GM12878 (cell line): ENCODE results near the gene NR1I2. TPM values are rescaled to one million over a fixed set of nuclear protein-coding genes. Genes with fewer than 3 reads are reported as not detected.

ENCODE experiments used
- ATAC-seq: fragments of 200-7000 bp; cut with Tn5 transposase; 3 replicates; pipeline ENCODE4 v1.9.1; 2020; ENCODE audit warnings: mild to moderate bottlenecking, moderate library complexity
- BruUV-seq: library from RNA; stranded (reverse); fragments of 400-500 nt; replicated peaks from 2 replicates; lab custom pipeline; 2021; lab: Mats Ljungman, UMichigan
- CTCF ChIA-PET: fragments of 300-600 bp; sonication (Branson Sonifier 250); formaldehyde crosslinking; extraction: SDS; loops from one replicate; lab custom pipeline; 2021; ENCODE audit warnings: inconsistent platforms; lab: Yijun Ruan, JAX
- POLR2A ChIA-PET: fragments of 350-600 bp; formaldehyde crosslinking; extraction: SDS; loops from one replicate; lab custom pipeline; 2021; ENCODE audit warnings: inconsistent platforms; lab: Charles Lee
- RAD21 ChIA-PET: fragments of 300-600 bp; sonication (Branson Sonifier 250); formaldehyde crosslinking; loops from one replicate; lab custom pipeline; 2023; ENCODE audit warnings: antibody characterized with exemption; ENCODE audit not compliant: unreplicated experiment; lab: Charles Lee
- SMC1A ChIA-PET: fragments of 300-600 bp; sonication (Branson Sonifier 250); formaldehyde crosslinking; loops from one replicate; lab custom pipeline; 2023; ENCODE audit not compliant: unreplicated experiment, uncharacterized antibody; lab: Charles Lee
- DNase-seq: peaks from one replicate; pipeline ENCODE4 v3.0.0-alpha.2; 2011; ENCODE audit warnings: low read depth, low spot score
- FAIRE-seq: peaks from 3 replicates; lab custom pipeline; 2011; peaks lifted over from hg19 to GRCh38; lab: Jason Lieb, UNC
- H2AFZ ChIP-seq: 2 replicates; pipeline ENCODE4 v1.6.0; 2011; ENCODE audit warnings: low read depth, low read length, control low read depth; ENCODE audit not compliant: control insufficient read depth
- H3K27ac ChIP-seq: 2 replicates; pipeline ENCODE4 v1.5.1; 2011; ENCODE audit warnings: control low read depth; ENCODE audit not compliant: control insufficient read depth, insufficient read depth
- H3K27me3 ChIP-seq, 2 experiments: replicated peaks in 1 of 2; 2 replicates each; pipeline versions ENCODE4 v1.6.0 to v1.6.1; 2011; ENCODE audit warnings: low read length in 1 of 2; ENCODE audit not compliant: control insufficient read depth in 2 of 2, insufficient read depth in 2 of 2
- H3K36me3 ChIP-seq, 2 experiments: 2 replicates each; pipeline ENCODE4 v1.5.1; 2011; ENCODE audit warnings: low read length in 1 of 2; ENCODE audit not compliant: control insufficient read depth in 2 of 2, insufficient read depth in 2 of 2
- H3K4me1 ChIP-seq: 2 replicates; pipeline ENCODE4 v1.6.1; 2011; ENCODE audit warnings: mild to moderate bottlenecking, low read length, moderate library complexity, mixed read lengths; ENCODE audit not compliant: control insufficient read depth, insufficient read depth
- H3K4me2 ChIP-seq: 2 replicates; pipeline ENCODE4 v1.6.0; 2011; ENCODE audit warnings: control low read depth; ENCODE audit not compliant: control insufficient read depth, insufficient read depth
- H3K4me3 ChIP-seq: fragments of 200-600 bp; sonication (generic); 2 replicates; pipeline ENCODE4 v1.5.1; 2016
- H3K79me2 ChIP-seq: 2 replicates; pipeline ENCODE4 v1.6.0; 2011; ENCODE audit warnings: low read length; ENCODE audit not compliant: control insufficient read depth, insufficient read depth
- H3K9ac ChIP-seq: 2 replicates; pipeline ENCODE4 v1.8.0; 2011; ENCODE audit warnings: low read length, control low read depth, mixed read lengths; ENCODE audit not compliant: control insufficient read depth, insufficient read depth
- H3K9me3 ChIP-seq: replicated peaks from 3 replicates; pipeline ENCODE4 v1.5.1; 2011; ENCODE audit warnings: mild to moderate bottlenecking, low read length; ENCODE audit not compliant: control insufficient read depth, insufficient read depth
- H4K20me1 ChIP-seq: 2 replicates; pipeline ENCODE4 v1.6.0; 2011; ENCODE audit not compliant: control insufficient read depth, insufficient read depth
- MYC ChIP-seq: IDR thresholded peaks from 2 replicates; pipeline ENCODE4 v1.6.1; 2011; ENCODE audit warnings: mild to moderate bottlenecking, low read length, moderate library complexity, inconsistent platforms; ENCODE audit not compliant: insufficient read depth, insufficient replicate concordance, insufficient read length, severe bottlenecking
- REST ChIP-seq: IDR thresholded peaks from 2 replicates; pipeline ENCODE4 v1.6.1; 2012; ENCODE audit warnings: mild to moderate bottlenecking, low read depth, low read length
- SMAD1 ChIP-seq: fragments of 450-650 bp; IDR thresholded peaks from 2 replicates; pipeline ENCODE4 v1.6.1; 2018; ENCODE audit warnings: mild to moderate bottlenecking, low read depth; ENCODE audit not compliant: partially characterized antibody
- WGBS: methylation state at CpG from one replicate; pipeline ENCODE4 v1.1.6; 2016; ENCODE audit warnings: low lambda C conversion rate; ENCODE audit not compliant: insufficient replicate concordance, insufficient coverage; ENCODE audit errors: missing lambda C conversion rate; 5-methylcytosine and 5-hydroxymethylcytosine counted together
- in situ Hi-C: fragments of 300-500 bp; cut with MboI; formaldehyde crosslinking; loops from 9 replicates; pipeline ENCODE4 v1.14.3; 2018; ENCODE audit warnings: mixed read lengths
- intact Hi-C: fragments of 100-400 bp; cut with micrococcal nuclease; formaldehyde crosslinking; loops from one replicate; pipeline ENCODE4 v1.14.2; 2022; ENCODE audit not compliant: unreplicated experiment
- polyA plus RNA-seq, 11 experiments: library from polyadenylated mRNA; depleted of rRNA in 4 of 11; unstranded in 6 of 11; stranded (reverse) in 5 of 11; fragments of >200 nt; fragmentation: Nextera tagmentation in 4 of 11; fragmentation: Illumina TruSeq in 1 of 11; extraction: Ambion mirVana in 4 of 11; extraction: Trizol in 1 of 11; gene quantifications; 1 replicate in 1 of 11; 2 replicates in 10 of 11; pipeline versions ENCODE4 v1.2.1 to v1.2.3, GENCODE V29; 2011 to 2016; ENCODE audit warnings: inconsistent platforms in 2 of 11, missing spikeins in 2 of 11, low read depth in 1 of 11
- total RNA-seq, 4 experiments: library from RNA; depleted of rRNA in 3 of 4; stranded (reverse); fragments of >200 nt in 3 of 4; fragmentation: Illumina TruSeq in 1 of 4; extraction: Trizol in 1 of 4; gene quantifications; 2 replicates each; pipeline versions ENCODE4 v1.2.1 to v1.2.3, GENCODE V29; 2013 to 2021
- TF ChIP-seq, protein P1 (sequence below), 3 experiments: IDR thresholded peaks in 2 of 3; conservative IDR thresholded peaks in 1 of 3; 2 replicates each; pipeline ENCODE4 v1.5.1; 2011; ENCODE audit warnings: low read depth in 3 of 3, low read length in 3 of 3, mild to moderate bottlenecking in 3 of 3, control low read depth in 2 of 3, moderate library complexity in 2 of 3, inconsistent platforms in 1 of 3, mixed read lengths in 1 of 3; ENCODE audit not compliant: control insufficient read depth in 2 of 3, insufficient read depth in 1 of 3; ENCODE audit errors: extremely low read depth in 1 of 3

Gene NR1I2
- total and polyA plus RNA-seq, 10 of the 15 experiments (the other 5 are each of a cell fraction or from before 2014, with no cell fraction given), result 0.03 to 1.0 (median 0.39) TPM

GRCh38 chr3:119778811-119779210 lies 3.1 kb upstream of the NR1I2 start:
- SMC1A ChIA-PET, result interaction anchor here (0.7 kb wide), 1 partner anchor 1430 kb away, joined by 3 read pairs; no protein-coding TSS in a partner anchor
- no peak overlapping the region for H3K9ac ChIP-seq
- no peak overlapping the region for H3K27ac ChIP-seq
- no peaks in the 10 kb centered on the region for H3K9me3 ChIP-seq
- WGBS, result 96% methylated on average over 2 of the region's 2 CpGs
- no peak overlapping the region for H3K4me3 ChIP-seq
- H3K36me3 ChIP-seq, result no peaks in the 10 kb centered on the region
- no peaks in the 10 kb centered on the region for H3K27me3 ChIP-seq
- H4K20me1 ChIP-seq, result no peaks in the 10 kb centered on the region
- in situ Hi-C loops, result no loop called here
- no peaks in the 10 kb centered on the region for H3K79me2 ChIP-seq
- no peak overlapping the region for H3K4me2 ChIP-seq
- CTCF ChIA-PET, result no interaction called here
- RAD21 ChIA-PET, result no interaction called here
- BruUV-seq, result no TSS peak
- ATAC-seq (no peak), DNase-seq (no peak), FAIRE-seq (no peak)
- intact Hi-C loops, result no loop called here
- no peak overlapping the region for H2AFZ ChIP-seq
- H3K4me1 ChIP-seq, result peaks cover 18% of the 10 kb centered on the region; the same call in 1 of the 2 replicates
- TF ChIP-seq REST, result no peak
- TF ChIP-seq, protein P1, sequence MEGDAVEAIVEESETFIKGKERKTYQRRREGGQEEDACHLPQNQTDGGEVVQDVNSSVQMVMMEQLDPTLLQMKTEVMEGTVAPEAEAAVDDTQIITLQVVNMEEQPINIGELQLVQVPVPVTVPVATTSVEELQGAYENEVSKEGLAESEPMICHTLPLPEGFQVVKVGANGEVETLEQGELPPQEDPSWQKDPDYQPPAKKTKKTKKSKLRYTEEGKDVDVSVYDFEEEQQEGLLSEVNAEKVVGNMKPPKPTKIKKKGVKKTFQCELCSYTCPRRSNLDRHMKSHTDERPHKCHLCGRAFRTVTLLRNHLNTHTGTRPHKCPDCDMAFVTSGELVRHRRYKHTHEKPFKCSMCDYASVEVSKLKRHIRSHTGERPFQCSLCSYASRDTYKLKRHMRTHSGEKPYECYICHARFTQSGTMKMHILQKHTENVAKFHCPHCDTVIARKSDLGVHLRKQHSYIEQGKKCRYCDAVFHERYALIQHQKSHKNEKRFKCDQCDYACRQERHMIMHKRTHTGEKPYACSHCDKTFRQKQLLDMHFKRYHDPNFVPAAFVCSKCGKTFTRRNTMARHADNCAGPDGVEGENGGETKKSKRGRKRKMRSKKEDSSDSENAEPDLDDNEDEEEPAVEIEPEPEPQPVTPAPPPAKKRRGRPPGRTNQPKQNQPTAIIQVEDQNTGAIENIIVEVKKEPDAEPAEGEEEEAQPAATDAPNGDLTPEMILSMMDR (IDR thresholded peaks at IDR 0.05 in 2 of 3, conservative IDR thresholded peaks at IDR 0.05 in 1 of 3; ENCODE audit: control insufficient read depth in 2 of 3, extremely low read depth in 1 of 3, insufficient read depth in 1 of 3, low read depth in 3 of 3, low read length in 3 of 3), result no peak
- TF ChIP-seq MYC, result no peak
- TF ChIP-seq SMAD1, result no peak
- POLR2A ChIA-PET, result no interaction called here
